Measurements from ENCODE around the gene MGA.

- TF ChIP-seq CTCF (optimal IDR thresholded peaks at IDR 0.05 in 1 of 3, IDR thresholded peaks at IDR 0.05 in 1 of 3, conservative IDR thresholded peaks at IDR 0.05 in 1 of 3; ENCODE audit: extremely low read depth in 1 of 3, insufficient read depth in 2 of 3, low read length in 3 of 3) = no peak
- TF ChIP-seq EZH2 (IDR thresholded peaks at IDR 0.05; ENCODE audit: low read length) = no peak
Observed at GRCh38 chr15:41790169-41790568, 130.0 kb downstream of the MGA start.

All from keratinocyte (primary cell).